PC-3 (cell line): ENCODE data around the gene RHOT2.

Source experiments
- CTCF ChIP-seq: fragments of 300-600 bp; sonication (generic); conservative IDR thresholded peaks from 2 replicates; pipeline ENCODE4 v1.5.1; 2017; ENCODE audit warnings: antibody characterized with exemption, low read depth, mild to moderate bottlenecking, low read length
- EZH2 ChIP-seq: fragments of 300-600 bp; sonication (generic); IDR thresholded peaks from one replicate; pipeline ENCODE4 v1.6.1; 2017; ENCODE audit warnings: antibody characterized with exemption, mild to moderate bottlenecking, low read length; ENCODE audit not compliant: unreplicated experiment
- EZH2phosphoT487 ChIP-seq: fragments of 300-600 bp; sonication (generic); IDR thresholded peaks from 2 replicates; pipeline ENCODE4 v1.6.1; 2018; ENCODE audit warnings: mild to moderate bottlenecking, antibody characterized with exemption, low read length, borderline replicate concordance

GRCh38 chr16:670485-671352 lies 2.8 kb downstream of the RHOT2 start:
- TF ChIP-seq CTCF = no peak
- no peak for TF ChIP-seq EZH2phosphoT487
- TF ChIP-seq EZH2 = no peak
